ENCODE results near the gene PSME4. TPM values are rescaled to one million over a fixed set of nuclear protein-coding genes. Genes with fewer than 3 reads are reported as not detected.

Gene PSME4
- total RNA-seq, 2 donors from 2014 or later: 50.1 to 56.0 TPM

DNA sequence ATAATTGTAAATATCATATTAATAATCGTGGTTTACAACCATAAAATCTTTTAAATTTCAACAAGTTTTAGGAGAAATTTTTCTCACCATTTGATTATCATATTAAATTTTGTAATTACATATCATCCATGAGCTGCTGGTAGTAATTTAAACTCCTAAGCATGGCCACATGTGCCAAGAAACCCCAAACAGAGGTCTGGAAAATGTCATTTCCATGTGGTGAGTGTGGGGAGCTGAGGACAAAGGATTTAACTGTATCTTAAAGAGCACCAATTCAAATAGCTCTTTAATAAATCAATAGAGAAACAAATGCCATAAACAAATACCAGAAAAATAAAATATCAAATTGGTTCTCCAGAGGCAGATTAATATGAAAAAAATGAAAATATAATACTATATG is 26.3 kb downstream of the PSME4 start:
- Histone ChIP-seq H3K4me3 (no peak overlapping the region), H3K27me3 (replicated peaks; ENCODE audit: insufficient read depth) (no peaks in the 10 kb centered on the region), H3K9me3 (no peaks in the 10 kb centered on the region), H3K36me3 (peaks cover 11% of the 10 kb centered on the region), H3K27ac (no peak overlapping the region), H3K4me1 (ENCODE audit: control insufficient read depth in 1 of 2, low read depth in 2 of 2) (peaks cover 16 to 18% of the 10 kb centered on the region in 2 donors)
- TF ChIP-seq, protein P1, sequence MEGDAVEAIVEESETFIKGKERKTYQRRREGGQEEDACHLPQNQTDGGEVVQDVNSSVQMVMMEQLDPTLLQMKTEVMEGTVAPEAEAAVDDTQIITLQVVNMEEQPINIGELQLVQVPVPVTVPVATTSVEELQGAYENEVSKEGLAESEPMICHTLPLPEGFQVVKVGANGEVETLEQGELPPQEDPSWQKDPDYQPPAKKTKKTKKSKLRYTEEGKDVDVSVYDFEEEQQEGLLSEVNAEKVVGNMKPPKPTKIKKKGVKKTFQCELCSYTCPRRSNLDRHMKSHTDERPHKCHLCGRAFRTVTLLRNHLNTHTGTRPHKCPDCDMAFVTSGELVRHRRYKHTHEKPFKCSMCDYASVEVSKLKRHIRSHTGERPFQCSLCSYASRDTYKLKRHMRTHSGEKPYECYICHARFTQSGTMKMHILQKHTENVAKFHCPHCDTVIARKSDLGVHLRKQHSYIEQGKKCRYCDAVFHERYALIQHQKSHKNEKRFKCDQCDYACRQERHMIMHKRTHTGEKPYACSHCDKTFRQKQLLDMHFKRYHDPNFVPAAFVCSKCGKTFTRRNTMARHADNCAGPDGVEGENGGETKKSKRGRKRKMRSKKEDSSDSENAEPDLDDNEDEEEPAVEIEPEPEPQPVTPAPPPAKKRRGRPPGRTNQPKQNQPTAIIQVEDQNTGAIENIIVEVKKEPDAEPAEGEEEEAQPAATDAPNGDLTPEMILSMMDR (IDR thresholded peaks at IDR 0.05): no peak
- ATAC-seq (ENCODE audit: insufficient number of reproducible peaks, low FRiP score, low read depth) (no peak), DNase-seq (ENCODE audit: low spot score) (no peak)

DNA sequence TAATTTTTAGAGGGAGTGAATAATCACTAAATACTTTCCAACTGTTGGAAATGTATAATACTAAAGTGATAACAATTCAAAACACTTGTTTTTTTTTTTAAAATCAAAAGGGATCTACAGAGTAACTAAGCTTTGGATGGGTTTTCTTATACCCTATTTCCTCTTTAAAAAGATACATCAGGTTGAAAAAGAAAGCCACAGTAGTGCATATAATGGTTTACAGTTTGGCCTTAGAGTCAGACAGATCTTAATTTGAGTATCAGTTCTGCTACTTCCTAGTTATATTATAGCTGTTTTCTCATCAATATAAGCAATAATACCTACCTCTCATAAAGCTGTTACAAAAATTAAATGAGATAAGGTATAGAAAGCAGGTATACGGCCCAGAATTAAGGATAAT is 28.5 kb downstream of the PSME4 start:
- TF ChIP-seq, protein P1 (IDR thresholded peaks at IDR 0.05): no peak
- Histone ChIP-seq H3K27ac (no peak overlapping the region), H3K27me3 (replicated peaks; ENCODE audit: insufficient read depth) (no peaks in the 10 kb centered on the region), H3K36me3 (peaks cover 7% of the 10 kb centered on the region), H3K4me3 (no peak overlapping the region), H3K4me1 (ENCODE audit: control insufficient read depth in 1 of 2, low read depth in 2 of 2) (peaks cover 12 to 14% of the 10 kb centered on the region in 2 donors), H3K9me3 (no peaks in the 10 kb centered on the region)
- no peak for ATAC-seq (ENCODE audit: insufficient number of reproducible peaks, low FRiP score, low read depth)
- no peak for DNase-seq (ENCODE audit: low spot score)

GRCh38 chr2:53941749-53942148 is 29.0 kb downstream of the PSME4 start:
- Histone ChIP-seq H3K9me3 (no peaks in the 10 kb centered on the region), H3K4me3 (no peak overlapping the region), H3K27me3 (replicated peaks; ENCODE audit: insufficient read depth) (no peaks in the 10 kb centered on the region), H3K36me3 (peaks cover 1% of the 10 kb centered on the region), H3K27ac (no peak overlapping the region), H3K4me1 (ENCODE audit: control insufficient read depth in 1 of 2, low read depth in 2 of 2) (peaks cover 12 to 14% of the 10 kb centered on the region in 2 donors)
- DNase-seq (ENCODE audit: low spot score) (no peak), ATAC-seq (ENCODE audit: insufficient number of reproducible peaks, low FRiP score, low read depth) (no peak)
- TF ChIP-seq, protein P1 (IDR thresholded peaks at IDR 0.05): no peak

DNA sequence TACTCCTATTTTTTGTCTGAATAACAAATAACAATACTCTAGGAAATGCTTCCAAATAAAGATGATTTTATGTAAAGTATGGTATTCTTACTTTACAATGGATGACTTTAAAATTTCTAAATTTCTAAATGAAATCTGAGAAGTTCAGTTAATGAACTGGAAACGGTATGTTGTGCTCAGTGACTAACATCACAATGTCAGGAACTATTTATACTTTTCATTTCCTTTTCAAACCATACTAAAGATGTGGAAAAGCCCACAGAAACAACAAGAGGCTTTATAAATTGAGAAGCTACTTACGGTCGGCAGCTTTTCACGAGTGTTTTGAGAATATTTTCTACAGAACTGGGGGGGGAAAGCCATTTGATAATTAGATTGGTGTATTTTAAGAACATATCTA is 31.1 kb downstream of the PSME4 start:
- no peak for ATAC-seq (ENCODE audit: insufficient number of reproducible peaks, low FRiP score, low read depth)
- H3K36me3 ChIP-seq: peaks cover 9% of the 10 kb centered on the region
- no peak overlapping the region for H3K4me3 ChIP-seq
- no peaks in the 10 kb centered on the region for H3K27me3 ChIP-seq (replicated peaks; ENCODE audit: insufficient read depth)
- H3K4me1 ChIP-seq (ENCODE audit: control insufficient read depth in 1 of 2, low read depth in 2 of 2): peaks cover 0 to 3% of the 10 kb centered on the region in 2 donors
- no peaks in the 10 kb centered on the region for H3K9me3 ChIP-seq
- H3K27ac ChIP-seq: no peak overlapping the region
- no peak for DNase-seq (ENCODE audit: low spot score)
- TF ChIP-seq, protein P1 (IDR thresholded peaks at IDR 0.05): no peak

DNA sequence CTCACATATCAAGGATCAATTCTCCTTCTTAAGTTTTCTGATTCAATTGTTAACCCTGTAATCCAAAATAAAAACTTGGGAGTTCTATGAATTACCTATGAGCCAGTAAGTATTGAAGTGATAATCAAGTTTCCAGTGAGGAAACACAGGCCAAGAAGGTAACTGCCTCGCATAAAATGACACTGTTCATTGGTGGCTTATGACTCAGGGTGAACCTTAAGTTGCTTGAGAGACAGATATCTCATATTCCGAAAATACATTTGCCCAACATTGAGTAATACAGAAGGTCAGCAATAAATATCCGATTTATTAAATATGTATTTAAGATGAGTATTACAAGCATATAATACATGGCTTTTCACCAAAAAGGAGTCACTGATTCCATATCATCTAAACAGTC is 31.9 kb downstream of the PSME4 start:
- no peak for ATAC-seq (ENCODE audit: insufficient number of reproducible peaks, low FRiP score, low read depth)
- Histone ChIP-seq H3K27me3 (replicated peaks; ENCODE audit: insufficient read depth) (no peaks in the 10 kb centered on the region), H3K9me3 (no peaks in the 10 kb centered on the region), H3K4me1 (ENCODE audit: control insufficient read depth in 1 of 2, low read depth in 2 of 2) (peaks cover 0 to 3% of the 10 kb centered on the region in 2 donors), H3K4me3 (no peak overlapping the region), H3K27ac (no peak overlapping the region), H3K36me3 (peaks cover 9% of the 10 kb centered on the region)
- TF ChIP-seq, protein P1 (IDR thresholded peaks at IDR 0.05): no peak
- no peak for DNase-seq (ENCODE audit: low spot score)

Measured in thoracic aorta (tissue), 2 donors.